H9 (cell line): Measurements from ENCODE around the gene OGFOD2. TPM values are rescaled to one million over a fixed set of nuclear protein-coding genes. Genes with fewer than 3 reads are reported as not detected.

Source experiments
- DNase-seq: peaks from one replicate; pipeline ENCODE4 v3.0.0-alpha.2; 2017
- H2AFZ ChIP-seq: one replicate; pipeline ENCODE4 v1.6.1; 2013; ENCODE audit warnings: mild to moderate bottlenecking, low read length, control low read depth, moderate library complexity
- H2AK5ac ChIP-seq: 2 replicates; pipeline ENCODE4 v1.6.1; 2013; ENCODE audit warnings: low read length, control low read depth, mixed read lengths; ENCODE audit not compliant: insufficient read length
- H2BK120ac ChIP-seq: one replicate; pipeline ENCODE4 v1.6.1; 2013; ENCODE audit warnings: low read depth, mild to moderate bottlenecking, low read length, control low read depth, inconsistent platforms; ENCODE audit not compliant: poor library complexity, severe bottlenecking
- H2BK12ac ChIP-seq: 2 replicates; pipeline ENCODE4 v1.6.1; 2013; ENCODE audit warnings: low read length, control low read depth, mixed read lengths, low read depth; ENCODE audit not compliant: insufficient read length
- H2BK15ac ChIP-seq: 2 replicates; pipeline ENCODE4 v1.6.1; 2013; ENCODE audit warnings: low read depth, low read length, control low read depth
- H2BK20ac ChIP-seq: one replicate; pipeline ENCODE4 v1.6.1; 2013; ENCODE audit warnings: low read depth, mild to moderate bottlenecking, low read length, control low read depth, inconsistent platforms; ENCODE audit not compliant: poor library complexity, severe bottlenecking
- H2BK5ac ChIP-seq: 2 replicates; pipeline ENCODE4 v1.6.1; 2013; ENCODE audit warnings: low read length, control low read depth, mixed read lengths; ENCODE audit not compliant: insufficient read length
- H3K14ac ChIP-seq: 2 replicates; pipeline ENCODE4 v1.6.1; 2013; ENCODE audit warnings: low read length, control low read depth; ENCODE audit not compliant: insufficient read depth
- H3K18ac ChIP-seq: 2 replicates; pipeline ENCODE4 v1.6.1; 2013; ENCODE audit warnings: low read depth, mild to moderate bottlenecking, mixed read lengths, low read length, control low read depth; ENCODE audit not compliant: insufficient read length
- H3K23ac ChIP-seq: 2 replicates; pipeline ENCODE4 v1.6.1; 2013; ENCODE audit warnings: low read length, control low read depth, mixed read lengths, low read depth; ENCODE audit not compliant: insufficient read length
- H3K23me2 ChIP-seq: 2 replicates; pipeline ENCODE4 v1.6.1; 2013; ENCODE audit warnings: low read depth, mild to moderate bottlenecking, mixed read lengths, low read length, control low read depth; ENCODE audit not compliant: insufficient read length, poor library complexity, severe bottlenecking
- H3K27ac ChIP-seq: 2 replicates; pipeline ENCODE4 v1.5.1; 2013; ENCODE audit warnings: low read length, control low read depth, mixed read lengths, low read depth; ENCODE audit not compliant: insufficient read length
- H3K27me3 ChIP-seq: 2 replicates; pipeline ENCODE4 v1.6.1; 2013; ENCODE audit warnings: low read length, control low read depth, inconsistent platforms; ENCODE audit not compliant: insufficient read depth
- H3K4ac ChIP-seq: 2 replicates; pipeline ENCODE4 v1.6.1; 2013; ENCODE audit warnings: low read depth, mild to moderate bottlenecking, control low read depth, inconsistent platforms, low read length, moderate library complexity
- H3K4me1 ChIP-seq: 2 replicates; pipeline ENCODE4 v1.6.1; 2013; ENCODE audit warnings: low read length, control low read depth, inconsistent platforms; ENCODE audit not compliant: insufficient read depth
- H3K4me2 ChIP-seq: 2 replicates; pipeline ENCODE4 v1.6.1; 2013; ENCODE audit warnings: low read length, control low read depth, mixed read lengths; ENCODE audit not compliant: insufficient read length, insufficient read depth
- H3K56ac ChIP-seq: 2 replicates; pipeline ENCODE4 v1.6.1; 2013; ENCODE audit warnings: low read depth, mild to moderate bottlenecking, mixed read lengths, low read length, control low read depth; ENCODE audit not compliant: insufficient read length
- H3K79me1 ChIP-seq: 2 replicates; pipeline ENCODE4 v1.6.1; 2013; ENCODE audit warnings: low read depth, mild to moderate bottlenecking, moderate library complexity, low read length, control low read depth, inconsistent platforms; ENCODE audit not compliant: insufficient read depth, poor library complexity, severe bottlenecking
- H3K79me2 ChIP-seq: 2 replicates; pipeline ENCODE4 v1.6.1; 2013; ENCODE audit warnings: low read length, control low read depth, inconsistent platforms; ENCODE audit not compliant: insufficient read depth
- H3K9ac ChIP-seq: 2 replicates; pipeline ENCODE4 v1.6.1; 2013; ENCODE audit warnings: low read length, control low read depth, mixed read lengths; ENCODE audit not compliant: insufficient read length; ENCODE audit errors: extremely low read depth
- H3K9me3 ChIP-seq: one replicate; pipeline ENCODE4 v1.6.1; 2013; ENCODE audit warnings: low read depth, low read length, inconsistent platforms; ENCODE audit not compliant: control insufficient read depth
- H3T11ph ChIP-seq: one replicate; pipeline ENCODE4 v1.6.1; 2013; ENCODE audit warnings: mild to moderate bottlenecking, low read length, control low read depth, inconsistent platforms
- H4K20me1 ChIP-seq: one replicate; pipeline ENCODE4 v1.6.1; 2013; ENCODE audit not compliant: control insufficient read depth, insufficient read length, insufficient read depth
- H4K5ac ChIP-seq: 2 replicates; pipeline ENCODE4 v1.6.1; 2013; ENCODE audit warnings: low read depth, mild to moderate bottlenecking, mixed read lengths, low read length, control low read depth; ENCODE audit not compliant: insufficient read length
- H4K8ac ChIP-seq: replicated peaks from 2 replicates; pipeline ENCODE4 v1.6.1; 2013; ENCODE audit warnings: low read length, control low read depth, mixed read lengths, low read depth; ENCODE audit not compliant: insufficient read length
- H4K91ac ChIP-seq: 2 replicates; pipeline ENCODE4 v1.6.1; 2013; ENCODE audit warnings: low read depth, mild to moderate bottlenecking, moderate library complexity, mixed read lengths, low read length, control low read depth; ENCODE audit not compliant: insufficient read length
- H3K27ac Mint-ChIP-seq, 3 experiments: 2 replicates in 2 of 3; 3 replicates in 1 of 3; pipeline ENCODE4 v1.8.0; 2020 to 2021; ENCODE audit warnings: mixed read lengths in 3 of 3, mild to moderate bottlenecking in 1 of 3, moderate library complexity in 1 of 3
- H3K27me3 Mint-ChIP-seq: 2 replicates; pipeline ENCODE4 v1.8.0; 2021; ENCODE audit warnings: low read depth, mild to moderate bottlenecking, moderate library complexity, mixed read lengths
- H3K36me3 Mint-ChIP-seq, 3 experiments: 2 replicates in 2 of 3; 3 replicates in 1 of 3; pipeline ENCODE4 v1.8.0; 2020 to 2021; ENCODE audit warnings: low read depth in 3 of 3, mixed read lengths in 3 of 3; ENCODE audit not compliant: insufficient read depth in 1 of 3
- H3K4me1 Mint-ChIP-seq, 2 experiments: 2 replicates each; pipeline ENCODE4 v1.8.0; 2020; ENCODE audit warnings: mixed read lengths in 2 of 2
- H3K4me3 Mint-ChIP-seq, 2 experiments: 2 replicates in 1 of 2; 3 replicates in 1 of 2; pipeline ENCODE4 v1.8.0; 2020 to 2021; ENCODE audit warnings: mild to moderate bottlenecking in 2 of 2, mixed read lengths in 2 of 2, moderate library complexity in 1 of 2
- H3K9me3 Mint-ChIP-seq, 2 experiments: 2 replicates in 1 of 2; 3 replicates in 1 of 2; pipeline ENCODE4 v1.8.0; 2020; ENCODE audit warnings: mild to moderate bottlenecking in 2 of 2, mixed read lengths in 2 of 2, moderate library complexity in 1 of 2
- WGBS: extraction: QIAGEN DNeasy Blood & Tissue Kit; methylation state at CpG from one replicate; pipeline ENCODE4 v1.1.7; 2013; ENCODE audit warnings: missing lambda C conversion rate, low lambda C conversion rate, mixed read lengths; ENCODE audit not compliant: insufficient read length; ENCODE audit errors: extremely low coverage; 5-methylcytosine and 5-hydroxymethylcytosine counted together
- total RNA-seq: library from RNA; stranded (reverse); gene quantifications from 2 replicates; pipeline ENCODE4 v1.2.1, GENCODE V29; 2021
- TF ChIP-seq, protein P1 (sequence below): fragments of 200-600 bp; sonication (generic); conservative IDR thresholded peaks from 3 replicates; pipeline ENCODE4 v1.8.0; 2021; ENCODE audit warnings: antibody characterized with exemption, mild to moderate bottlenecking

The OGFOD2 gene
- total RNA-seq, 1 experiment from 2014 or later: 14.7 TPM

DNA sequence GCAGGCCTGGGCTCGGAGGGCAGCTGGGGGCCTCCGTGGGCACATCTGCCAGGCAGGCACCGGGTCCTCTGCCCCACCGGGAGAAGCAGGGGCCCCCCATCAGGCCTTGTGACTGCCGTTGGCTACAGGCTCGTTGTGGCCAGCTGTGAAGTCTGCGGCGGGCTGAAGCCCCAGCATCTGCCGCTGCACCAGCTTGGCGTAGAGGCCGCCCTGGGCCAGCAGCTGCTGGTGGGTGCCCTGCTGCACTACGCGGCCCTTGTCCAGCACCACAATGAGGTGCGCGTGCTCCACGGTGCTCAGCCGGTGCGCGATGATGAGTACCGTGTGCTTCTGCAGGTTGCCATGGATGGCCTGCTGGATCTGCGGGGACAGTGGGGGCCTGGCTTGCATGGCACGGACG is 45.2 kb upstream of the OGFOD2 start:
- Histone ChIP-seq H3K4ac (no peak overlapping the region), H4K5ac (no peak overlapping the region), H3K18ac (no peak overlapping the region), H3K27me3 (no peaks in the 10 kb centered on the region; the same call in 1 of the 2 replicates), H2BK15ac (no peak overlapping the region), H3K9me3 (no peaks in the 10 kb centered on the region), H3K79me2 (no peaks in the 10 kb centered on the region), H3K27ac (no peak overlapping the region), H4K20me1 (no peaks in the 10 kb centered on the region), H2BK12ac (no peak overlapping the region), H3K4me2 (no peak overlapping the region), H4K91ac (no peak overlapping the region), H3K9ac (no peak overlapping the region), H3K23ac (no peak overlapping the region), H3K4me1 (no peaks in the 10 kb centered on the region), H3K79me1 (no peaks in the 10 kb centered on the region), H2BK20ac (no peak overlapping the region), H3K56ac (no peak overlapping the region), H2BK120ac (no peak overlapping the region), H2AFZ (no peak overlapping the region), H2BK5ac (no peak overlapping the region), H3K23me2 (no peaks in the 10 kb centered on the region), H2AK5ac (no peak overlapping the region), H3K14ac (no peak overlapping the region), H3T11ph (no peak overlapping the region), H4K8ac (no peak overlapping the region)
- TF ChIP-seq, protein P1, sequence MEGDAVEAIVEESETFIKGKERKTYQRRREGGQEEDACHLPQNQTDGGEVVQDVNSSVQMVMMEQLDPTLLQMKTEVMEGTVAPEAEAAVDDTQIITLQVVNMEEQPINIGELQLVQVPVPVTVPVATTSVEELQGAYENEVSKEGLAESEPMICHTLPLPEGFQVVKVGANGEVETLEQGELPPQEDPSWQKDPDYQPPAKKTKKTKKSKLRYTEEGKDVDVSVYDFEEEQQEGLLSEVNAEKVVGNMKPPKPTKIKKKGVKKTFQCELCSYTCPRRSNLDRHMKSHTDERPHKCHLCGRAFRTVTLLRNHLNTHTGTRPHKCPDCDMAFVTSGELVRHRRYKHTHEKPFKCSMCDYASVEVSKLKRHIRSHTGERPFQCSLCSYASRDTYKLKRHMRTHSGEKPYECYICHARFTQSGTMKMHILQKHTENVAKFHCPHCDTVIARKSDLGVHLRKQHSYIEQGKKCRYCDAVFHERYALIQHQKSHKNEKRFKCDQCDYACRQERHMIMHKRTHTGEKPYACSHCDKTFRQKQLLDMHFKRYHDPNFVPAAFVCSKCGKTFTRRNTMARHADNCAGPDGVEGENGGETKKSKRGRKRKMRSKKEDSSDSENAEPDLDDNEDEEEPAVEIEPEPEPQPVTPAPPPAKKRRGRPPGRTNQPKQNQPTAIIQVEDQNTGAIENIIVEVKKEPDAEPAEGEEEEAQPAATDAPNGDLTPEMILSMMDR: no peak
- Mint-ChIP-seq H3K36me3 (peaks cover 0 to 1% (median 0%) of the 10 kb centered on the region in 3 experiments; a peak in 1 of 7 replicates), H3K4me3 (no peak overlapping the region), H3K4me1 (peaks cover 3 to 6% of the 10 kb centered on the region in 2 experiments; a peak in 3 of 4 replicates), H3K27ac (no peak overlapping the region; a peak in 1 of 7 replicates), H3K9me3 (no peaks in the 10 kb centered on the region), H3K27me3 (peaks cover 24% of the 10 kb centered on the region)
- no CpG with 5 or more reads among the region's 23 CpGs for WGBS
- no peak for DNase-seq
